WERI-Rb-1 (cell line): ENCODE data around the gene DNAJC3.
"Not testable (repeated sequence)": the region's sequence is repeated elsewhere in the genome, so short reads cannot be mapped to it uniquely, and the experiment has no call there.

ENCODE experiments used
- DNase-seq: peaks from one replicate; pipeline ENCODE4 v3.0.0-alpha.2; 2020
- H3K27ac ChIP-seq: fragments of 250-450 bp; sonication (Bioruptor Pico); 2 replicates; pipeline ENCODE4 v1.5.1; 2020; ENCODE audit warnings: mild to moderate bottlenecking, moderate library complexity
- H3K27me3 ChIP-seq: fragments of 250-450 bp; sonication (Bioruptor Pico); 2 replicates; pipeline ENCODE4 v1.5.1; 2021; ENCODE audit warnings: mild to moderate bottlenecking, low read depth, moderate library complexity; ENCODE audit not compliant: insufficient read depth, severe bottlenecking
- H3K36me3 ChIP-seq: fragments of 250-450 bp; sonication (Bioruptor Pico); 2 replicates; pipeline ENCODE4 v1.5.1; 2020; ENCODE audit warnings: mild to moderate bottlenecking, moderate library complexity
- H3K4me3 ChIP-seq: 2 replicates; pipeline ENCODE4 v1.5.1; 2011; ENCODE audit warnings: low read depth, mild to moderate bottlenecking, control low read depth, low read length
- H3K9me3 ChIP-seq: fragments of 250-450 bp; sonication (Bioruptor Pico); 2 replicates; pipeline ENCODE4 v1.5.1; 2021; ENCODE audit warnings: mild to moderate bottlenecking, moderate library complexity; ENCODE audit not compliant: severe bottlenecking
- TF ChIP-seq, protein P1 (sequence below): IDR thresholded peaks from 2 replicates; pipeline ENCODE4 v1.5.1; 2011; ENCODE audit warnings: low read depth, mild to moderate bottlenecking, control low read depth, inconsistent platforms, low read length

Gene DNAJC3

DNA sequence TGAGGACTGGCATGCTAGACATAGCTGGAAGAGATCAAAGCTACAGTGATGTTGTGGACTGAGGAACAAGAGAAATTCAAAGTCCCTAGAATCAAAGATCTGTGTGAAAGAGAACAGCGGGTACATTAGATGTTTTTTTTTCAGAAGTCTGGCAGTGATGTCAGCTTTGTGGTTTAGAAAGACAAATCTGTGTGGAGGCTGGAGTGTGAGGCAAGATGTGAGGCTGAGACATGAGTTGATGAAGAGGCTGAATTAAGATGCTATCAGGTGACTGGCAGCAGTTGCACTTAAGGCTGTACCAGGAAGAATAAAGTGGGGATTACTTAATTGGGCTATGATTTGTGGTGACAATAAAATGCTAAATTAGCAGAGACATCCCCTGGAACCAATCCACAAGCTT, 46.5 kb downstream of the DNAJC3 start:
- TF ChIP-seq, protein P1, sequence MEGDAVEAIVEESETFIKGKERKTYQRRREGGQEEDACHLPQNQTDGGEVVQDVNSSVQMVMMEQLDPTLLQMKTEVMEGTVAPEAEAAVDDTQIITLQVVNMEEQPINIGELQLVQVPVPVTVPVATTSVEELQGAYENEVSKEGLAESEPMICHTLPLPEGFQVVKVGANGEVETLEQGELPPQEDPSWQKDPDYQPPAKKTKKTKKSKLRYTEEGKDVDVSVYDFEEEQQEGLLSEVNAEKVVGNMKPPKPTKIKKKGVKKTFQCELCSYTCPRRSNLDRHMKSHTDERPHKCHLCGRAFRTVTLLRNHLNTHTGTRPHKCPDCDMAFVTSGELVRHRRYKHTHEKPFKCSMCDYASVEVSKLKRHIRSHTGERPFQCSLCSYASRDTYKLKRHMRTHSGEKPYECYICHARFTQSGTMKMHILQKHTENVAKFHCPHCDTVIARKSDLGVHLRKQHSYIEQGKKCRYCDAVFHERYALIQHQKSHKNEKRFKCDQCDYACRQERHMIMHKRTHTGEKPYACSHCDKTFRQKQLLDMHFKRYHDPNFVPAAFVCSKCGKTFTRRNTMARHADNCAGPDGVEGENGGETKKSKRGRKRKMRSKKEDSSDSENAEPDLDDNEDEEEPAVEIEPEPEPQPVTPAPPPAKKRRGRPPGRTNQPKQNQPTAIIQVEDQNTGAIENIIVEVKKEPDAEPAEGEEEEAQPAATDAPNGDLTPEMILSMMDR = no peak
- no peaks in the 10 kb centered on the region for H3K9me3 ChIP-seq
- DNase-seq = no peak

DNA sequence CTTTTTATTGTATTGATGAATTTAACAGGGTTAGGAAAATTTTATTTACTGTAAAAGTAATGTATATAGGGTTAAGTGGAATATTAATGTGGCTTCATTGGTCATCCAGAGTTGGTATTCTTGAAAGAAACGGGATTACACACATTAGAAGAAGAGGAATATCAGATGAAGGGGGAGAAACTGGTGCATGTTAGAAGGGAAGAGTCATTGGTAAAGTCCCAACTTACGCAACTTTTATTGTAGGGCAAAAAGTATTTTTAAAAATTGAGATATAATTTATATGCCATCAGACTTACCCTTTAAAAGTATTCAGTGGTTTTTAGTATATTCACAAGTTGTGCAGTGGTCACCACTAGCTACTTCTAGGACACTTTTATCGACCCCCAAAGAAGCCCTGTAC, 47.3 kb downstream of the DNAJC3 start:
- H3K27me3 ChIP-seq = no peaks in the 10 kb centered on the region
- TF ChIP-seq, protein P1 = no peak
- H3K36me3 ChIP-seq = peaks cover 15% of the 10 kb centered on the region
- no peak overlapping the region for H3K27ac ChIP-seq
- DNase-seq = no peak
- no peak overlapping the region for H3K4me3 ChIP-seq
- no peaks in the 10 kb centered on the region for H3K9me3 ChIP-seq

More for the DNA sequence above, 46.5 kb downstream of the DNAJC3 start:
- Histone ChIP-seq H3K36me3 (peaks cover 15% of the 10 kb centered on the region), H3K4me3 (no peak overlapping the region), H3K27me3 (no peaks in the 10 kb centered on the region), H3K27ac (no peak overlapping the region)

DNA sequence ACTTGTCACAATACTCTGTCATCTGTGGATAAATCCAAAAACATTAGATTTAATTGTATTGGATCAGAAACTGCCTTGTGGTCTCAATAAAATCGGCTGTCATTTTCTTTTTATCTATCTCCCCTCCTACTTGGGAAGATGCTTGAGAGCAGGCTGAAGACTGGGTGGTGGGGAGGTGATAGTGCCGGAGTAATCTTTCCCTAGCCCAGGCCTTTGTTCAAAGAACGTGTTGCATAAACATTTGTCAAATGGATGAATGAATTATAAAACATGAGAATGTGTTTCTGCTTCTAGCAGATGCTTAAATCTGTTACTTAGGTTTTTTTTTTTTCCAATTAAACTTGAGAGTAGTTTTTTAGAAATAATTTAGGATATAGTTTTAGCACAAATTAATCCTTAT, 49.9 kb downstream of the DNAJC3 start:
- peaks cover 15% of the 10 kb centered on the region for H3K36me3 ChIP-seq
- no peak for DNase-seq
- no peaks in the 10 kb centered on the region for H3K9me3 ChIP-seq

DNA sequence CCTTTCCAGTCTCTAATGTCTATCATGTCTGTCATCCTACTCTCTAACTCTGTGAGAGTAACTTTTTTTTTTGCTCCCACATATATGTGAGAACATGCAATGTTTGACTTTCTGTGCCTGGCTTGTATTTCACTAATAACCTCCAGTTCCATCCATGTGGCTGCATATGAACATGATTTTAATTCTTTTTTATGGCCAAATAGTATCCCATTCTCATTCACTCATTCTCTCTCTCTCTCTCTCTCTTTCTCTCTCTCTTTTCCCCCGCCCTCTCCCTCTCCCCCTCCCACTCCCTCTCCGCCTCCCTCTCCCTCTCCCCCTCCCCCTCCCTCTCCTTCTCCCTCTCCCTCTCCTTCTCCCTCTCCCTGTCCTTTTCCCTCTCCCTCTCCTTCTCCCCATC, 52.0 kb downstream of the DNAJC3 start:
- Histone ChIP-seq H3K36me3 (peaks cover 15% of the 10 kb centered on the region), H3K4me3 (no peak overlapping the region), H3K9me3 (peaks cover under 1% of the 10 kb centered on the region)

More for the DNA sequence above, 49.9 kb downstream of the DNAJC3 start:
- TF ChIP-seq, protein P1 = no peak
- Histone ChIP-seq H3K27me3 (no peaks in the 10 kb centered on the region), H3K4me3 (no peak overlapping the region), H3K27ac (no peak overlapping the region)

DNA sequence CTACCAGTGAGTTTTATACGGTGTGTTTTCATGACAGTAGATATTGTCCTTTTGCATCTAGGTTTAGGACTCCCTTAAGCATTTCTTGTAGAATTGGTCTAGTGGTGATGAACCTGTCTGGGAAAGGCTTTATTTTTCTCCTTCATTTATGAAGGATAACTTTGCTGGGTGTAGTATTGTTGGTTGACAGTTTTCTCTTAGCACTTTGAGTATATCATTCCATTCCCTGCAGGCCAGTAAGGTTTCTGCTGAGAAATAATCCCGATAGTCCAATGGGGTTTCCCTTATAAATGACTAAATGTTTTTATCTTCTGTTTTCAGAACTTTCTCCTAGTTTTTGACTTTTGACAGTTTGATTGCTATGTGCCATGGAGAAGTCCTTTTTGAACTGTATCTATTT, 57.2 kb downstream of the DNAJC3 start:
- Histone ChIP-seq H3K36me3 (no peaks in the 10 kb centered on the region; the same call in 1 of the 2 replicates), H3K9me3 (peaks cover 6% of the 10 kb centered on the region), H3K4me3 (no peak overlapping the region), H3K27ac (no peak overlapping the region), H3K27me3 (no peaks in the 10 kb centered on the region)
- DNase-seq = no peak
- TF ChIP-seq, protein P1 = no peak

More for the DNA sequence above, 52.0 kb downstream of the DNAJC3 start:
- no peaks in the 10 kb centered on the region for H3K27me3 ChIP-seq
- H3K27ac ChIP-seq = no peak overlapping the region
- TF ChIP-seq, protein P1 = no peak
- no peak for DNase-seq

DNA sequence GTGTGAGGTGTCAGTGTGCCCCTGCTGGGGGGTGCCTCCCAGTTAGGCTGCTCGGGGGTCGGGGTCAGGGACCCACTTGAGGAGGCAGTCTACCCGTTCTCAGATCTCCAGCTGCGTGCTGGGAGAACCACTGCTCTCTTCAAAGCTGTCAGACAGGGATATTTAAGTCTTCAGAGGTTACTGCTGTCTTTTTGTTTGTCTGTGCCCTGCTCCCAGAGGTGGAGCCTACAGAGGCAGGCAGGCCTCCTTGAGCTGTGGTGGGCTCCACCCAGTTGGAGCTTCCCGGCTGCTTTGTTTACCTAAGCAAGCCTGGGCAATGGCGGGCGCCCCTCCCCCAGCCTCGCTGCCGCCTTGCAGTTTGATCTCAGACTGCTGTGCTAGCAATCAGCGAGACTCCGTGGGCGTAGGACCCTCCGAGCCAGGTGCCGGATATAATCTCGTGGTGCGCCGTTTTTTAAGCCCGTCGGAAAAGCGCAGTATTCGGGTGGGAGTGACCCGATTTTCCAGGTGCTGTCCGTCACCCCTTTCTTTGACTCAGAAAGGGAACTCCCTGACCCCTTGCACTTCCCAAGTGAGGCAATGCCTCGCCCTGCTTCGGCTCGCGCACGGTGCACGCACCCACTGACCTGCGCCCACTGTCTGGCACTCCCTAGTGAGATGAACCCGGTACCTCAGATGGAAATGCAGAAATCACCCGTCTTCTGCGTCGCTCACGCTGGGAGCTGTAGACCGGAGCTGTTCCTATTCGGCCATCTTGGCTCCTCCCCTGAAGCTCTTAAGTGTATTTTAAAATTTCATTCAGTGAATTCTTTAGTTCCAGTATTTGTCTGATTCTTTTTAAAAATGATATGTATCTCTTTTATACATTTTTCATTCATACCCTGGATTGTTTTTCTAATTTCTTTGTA, 63.4 kb downstream of the DNAJC3 start:
- not testable (repeated sequence) for H3K36me3 ChIP-seq, H3K27ac ChIP-seq, H3K27me3 ChIP-seq, H3K4me3 ChIP-seq, H3K9me3 ChIP-seq, DNase-seq
